Measurements from ENCODE around the gene WDR90. TPM values are rescaled to one million over a fixed set of nuclear protein-coding genes. Genes with fewer than 3 reads are reported as not detected.
"Not testable (repeated sequence)": the region's sequence is repeated elsewhere in the genome, so short reads cannot be mapped to it uniquely, and the experiment has no call there.

The WDR90 gene
- total RNA-seq, 4 donors from 2014 or later: 11.1 to 32.1 (median 18.9) TPM

DNA sequence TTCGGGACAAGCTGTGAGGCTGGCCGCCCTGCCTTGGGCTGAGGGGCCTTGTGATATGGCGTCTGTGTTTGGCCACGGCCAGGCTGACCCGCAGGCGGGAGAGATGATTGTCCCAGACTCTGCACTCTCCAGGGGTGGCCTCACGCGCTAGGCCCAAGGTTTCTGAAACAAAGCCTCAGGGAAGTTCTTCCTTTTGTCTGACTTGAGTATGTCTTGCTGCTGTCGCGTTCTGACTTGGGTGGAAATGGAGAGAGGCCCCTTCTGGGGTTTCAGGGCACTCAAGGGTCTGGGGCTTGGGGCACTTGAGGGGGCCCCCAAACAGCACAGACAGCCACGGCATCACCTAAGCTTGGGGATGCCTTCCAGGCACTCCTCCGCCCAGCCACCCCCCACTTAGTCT is 61.9 kb downstream of the WDR90 start:
- intact Hi-C loops (cut with DNase I; ENCODE audit: low total_unique reads): loop anchor here (5.0 to 10.0 kb wide), 2 partner anchors 71 to 384 kb away; partner anchors contain the start of gene C1QTNF8
- no peak for DNase-seq (ENCODE audit: low spot score in 2 of 2)
- 55 to 61% methylated on average over 9 to 12 of the region's 12 CpGs for WGBS, 2 donors
- TF ChIP-seq, protein P1, sequence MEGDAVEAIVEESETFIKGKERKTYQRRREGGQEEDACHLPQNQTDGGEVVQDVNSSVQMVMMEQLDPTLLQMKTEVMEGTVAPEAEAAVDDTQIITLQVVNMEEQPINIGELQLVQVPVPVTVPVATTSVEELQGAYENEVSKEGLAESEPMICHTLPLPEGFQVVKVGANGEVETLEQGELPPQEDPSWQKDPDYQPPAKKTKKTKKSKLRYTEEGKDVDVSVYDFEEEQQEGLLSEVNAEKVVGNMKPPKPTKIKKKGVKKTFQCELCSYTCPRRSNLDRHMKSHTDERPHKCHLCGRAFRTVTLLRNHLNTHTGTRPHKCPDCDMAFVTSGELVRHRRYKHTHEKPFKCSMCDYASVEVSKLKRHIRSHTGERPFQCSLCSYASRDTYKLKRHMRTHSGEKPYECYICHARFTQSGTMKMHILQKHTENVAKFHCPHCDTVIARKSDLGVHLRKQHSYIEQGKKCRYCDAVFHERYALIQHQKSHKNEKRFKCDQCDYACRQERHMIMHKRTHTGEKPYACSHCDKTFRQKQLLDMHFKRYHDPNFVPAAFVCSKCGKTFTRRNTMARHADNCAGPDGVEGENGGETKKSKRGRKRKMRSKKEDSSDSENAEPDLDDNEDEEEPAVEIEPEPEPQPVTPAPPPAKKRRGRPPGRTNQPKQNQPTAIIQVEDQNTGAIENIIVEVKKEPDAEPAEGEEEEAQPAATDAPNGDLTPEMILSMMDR (IDR thresholded peaks at IDR 0.05): no peak
- TF ChIP-seq POLR2A (IDR thresholded peaks at IDR 0.05): no peak
- H3K4me3 ChIP-seq (ENCODE audit: low read depth, poor library complexity, severe bottlenecking): no peak overlapping the region

DNA sequence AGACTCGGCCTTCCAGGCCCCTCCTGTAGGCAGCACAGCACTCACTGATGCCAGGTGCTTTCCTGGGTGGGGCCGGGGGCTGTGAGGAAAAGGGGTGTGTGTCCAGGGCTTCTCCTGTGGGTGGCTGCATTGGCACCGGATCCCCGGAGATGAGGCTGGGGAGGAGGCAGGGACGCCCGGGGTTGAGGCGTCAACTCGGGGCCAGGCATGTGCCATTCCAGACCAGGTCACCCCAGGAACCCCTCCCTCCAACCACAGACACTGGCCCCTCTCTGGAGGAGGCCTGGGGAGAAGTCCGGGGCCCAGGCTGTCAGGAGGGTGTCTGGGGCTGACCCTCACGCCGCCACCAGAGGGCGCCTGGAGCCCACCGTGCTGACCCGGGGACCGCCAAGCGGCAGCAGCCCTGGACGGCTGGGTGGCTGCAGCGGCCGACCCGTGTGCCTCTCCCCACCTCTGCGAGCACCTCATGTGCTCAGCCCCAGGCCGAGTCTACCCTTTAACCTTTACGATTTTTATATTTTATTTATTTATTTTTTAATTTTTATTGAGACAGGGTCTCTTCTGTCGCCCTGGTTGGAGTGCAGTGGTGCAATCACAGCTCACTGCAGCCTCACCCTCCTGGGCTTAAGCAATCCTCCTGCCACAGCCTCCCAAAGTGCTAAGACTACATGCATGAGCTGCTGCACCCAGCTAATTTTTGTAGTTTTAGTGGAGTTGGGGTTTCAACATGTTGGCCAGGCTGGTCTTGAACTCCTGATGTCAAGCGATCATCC is 62.6 kb downstream of the WDR90 start:
- 8 to 13% methylated on average over 24 to 25 of the region's 25 CpGs for WGBS, 2 donors
- DNase-seq (ENCODE audit: low spot score in 2 of 2): peak in 1 of 2 donors; percentile 95
- TF ChIP-seq, protein P1 (IDR thresholded peaks at IDR 0.05): peak in 1 of 3 donors; percentile 35
- TF ChIP-seq POLR2A (IDR thresholded peaks at IDR 0.05): no peak
- intact Hi-C loops (cut with DNase I; ENCODE audit: low total_unique reads): loop anchor here (5.0 to 10.0 kb wide), 2 partner anchors 71 to 383 kb away; partner anchors contain the start of gene C1QTNF8
- no peak overlapping the region for H3K4me3 ChIP-seq (ENCODE audit: low read depth, poor library complexity, severe bottlenecking)

GRCh38 chr16:712740-713250 is 63.6 kb downstream of the WDR90 start:
- intact Hi-C loops (cut with DNase I; ENCODE audit: low total_unique reads): loop anchor here (5.0 to 10.0 kb wide), 2 partner anchors 70 to 382 kb away; partner anchors contain the start of gene C1QTNF8
- not testable (repeated sequence) for DNase-seq (ENCODE audit: low spot score in 2 of 2); H3K4me3 ChIP-seq (ENCODE audit: low read depth, poor library complexity, severe bottlenecking)
- WGBS, 2 donors: 20 to 33% methylated on average over 10 to 13 of the region's 13 CpGs

DNA sequence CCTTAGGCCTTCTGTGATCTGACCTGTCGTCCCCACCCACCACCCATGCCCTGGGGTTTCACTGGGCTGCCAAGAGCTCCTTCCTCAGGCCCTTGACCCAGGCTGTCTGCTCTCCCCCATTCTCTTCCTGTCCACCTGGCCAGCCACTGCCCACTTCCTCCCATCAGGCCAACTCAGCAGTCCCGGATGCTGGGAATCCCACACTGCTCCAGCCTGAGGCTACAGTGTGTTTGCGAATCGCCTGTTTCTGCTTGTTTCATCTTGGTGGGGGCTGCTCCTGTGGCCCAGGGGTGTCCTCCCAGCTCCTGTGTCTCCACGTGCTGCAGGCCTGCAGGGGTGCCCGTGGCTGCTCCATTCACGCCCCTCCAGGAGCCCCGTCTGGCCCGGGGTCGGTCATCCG is 64.9 kb downstream of the WDR90 start:
- TF ChIP-seq, protein P1 (IDR thresholded peaks at IDR 0.05): no peak
- no peak for TF ChIP-seq POLR2A (IDR thresholded peaks at IDR 0.05)
- intact Hi-C loops (cut with DNase I; ENCODE audit: low total_unique reads): loop anchor here (5.0 to 10.0 kb wide), 2 partner anchors 68 to 381 kb away; partner anchors contain the start of gene C1QTNF8
- H3K4me3 ChIP-seq (ENCODE audit: low read depth, poor library complexity, severe bottlenecking): no peak overlapping the region
- WGBS, 2 donors: 48 to 59% methylated on average over 9 to 11 of the region's 11 CpGs
- DNase-seq (ENCODE audit: low spot score in 2 of 2): no peak

- peak; percentile 81 to 98 for DNase-seq (ENCODE audit: low spot score in 2 of 2)
- TF ChIP-seq, protein P1 (IDR thresholded peaks at IDR 0.05): no peak
- no peak for TF ChIP-seq POLR2A (IDR thresholded peaks at IDR 0.05)
- H3K4me3 ChIP-seq (ENCODE audit: low read depth, poor library complexity, severe bottlenecking): peak within 1 kb of the TSS; percentile 29
- intact Hi-C loops (cut with DNase I; ENCODE audit: low total_unique reads): loop anchor here (5.0 to 10.0 kb wide), 2 partner anchors 67 to 380 kb away; partner anchors contain the start of gene C1QTNF8
- WGBS, 2 donors: 3 to 7% methylated on average over 18 to 49 of the region's 108 CpGs
Measured at GRCh38 chr16:714558-715476, 65.7 kb downstream of the WDR90 start, which contains the start of gene METRN. Gene METRN, plus strand, starts transcription at chr16:715118. Its CDS starts 172 bp downstream, at chr16:715290.
